Measurements from ENCODE around the gene MYO1B. TPM values are rescaled to one million over a fixed set of nuclear protein-coding genes. Genes with fewer than 3 reads are reported as not detected.

The MYO1B gene
- total RNA-seq, 2 experiments from 2014 or later, result 31.5 to 35.0 TPM

- Mint-ChIP-seq H3K27me3 (peaks cover 14% of the 10 kb centered on the region), H3K4me1 (peaks cover 24% of the 10 kb centered on the region), H3K4me3 (no peak overlapping the region), H3K9me3 (no peaks in the 10 kb centered on the region), H3K36me3 (peaks cover 18% of the 10 kb centered on the region), H3K27ac (no peak overlapping the region)
- no peak for DNase-seq
Observed at GRCh38 chr2:191243154-191243553, 2.0 kb upstream of the MYO1B start.

- H3K36me3 Mint-ChIP-seq, result peaks cover 20% of the 10 kb centered on the region
- H3K27ac Mint-ChIP-seq, result no peak overlapping the region
- no peaks in the 10 kb centered on the region for H3K9me3 Mint-ChIP-seq
- DNase-seq, result no peak
- peaks cover 24% of the 10 kb centered on the region for H3K4me1 Mint-ChIP-seq
- H3K27me3 Mint-ChIP-seq, result peaks cover 14% of the 10 kb centered on the region
- peak overlapping the region; percentile 71 for H3K4me3 Mint-ChIP-seq
Observed at GRCh38 chr2:191244350-191244749, 854 bp upstream of the MYO1B start.

- peaks cover 14% of the 10 kb centered on the region for H3K27me3 Mint-ChIP-seq
Observed at GRCh38 chr2:191245869-191246531, 796 bp downstream of the MYO1B start.

GRCh38 chr2:191246820-191247380, 1.7 kb downstream of the MYO1B start:
- Mint-ChIP-seq H3K27ac (no peak overlapping the region), H3K27me3 (peaks cover 14% of the 10 kb centered on the region), H3K4me3 (peak overlapping the region; percentile 66), H3K9me3 (no peaks in the 10 kb centered on the region), H3K4me1 (peaks cover 27% of the 10 kb centered on the region), H3K36me3 (peaks cover 21% of the 10 kb centered on the region)
- DNase-seq, result no peak

More at GRCh38 chr2:191245869-191246531, 796 bp downstream of the MYO1B start:
- Mint-ChIP-seq H3K9me3 (no peaks in the 10 kb centered on the region), H3K36me3 (peaks cover 21% of the 10 kb centered on the region), H3K27ac (peak overlapping the region; percentile 57), H3K4me1 (peaks cover 27% of the 10 kb centered on the region), H3K4me3 (peak overlapping the region; percentile 80)
- DNase-seq, result peak; percentile 51

- H3K36me3 Mint-ChIP-seq, result peaks cover 21% of the 10 kb centered on the region
- H3K27ac Mint-ChIP-seq, result no peak overlapping the region
- H3K4me3 Mint-ChIP-seq, result peak overlapping the region; percentile 66
- no peaks in the 10 kb centered on the region for H3K9me3 Mint-ChIP-seq
- no peak for DNase-seq
- H3K27me3 Mint-ChIP-seq, result peaks cover 14% of the 10 kb centered on the region
- peaks cover 27% of the 10 kb centered on the region for H3K4me1 Mint-ChIP-seq
Observed at GRCh38 chr2:191247381-191248057, 2.3 kb downstream of the MYO1B start.

- Mint-ChIP-seq H3K27ac (no peak overlapping the region), H3K4me1 (peaks cover 27% of the 10 kb centered on the region), H3K9me3 (no peaks in the 10 kb centered on the region), H3K4me3 (no peak overlapping the region), H3K36me3 (peaks cover 16% of the 10 kb centered on the region), H3K27me3 (peaks cover 14% of the 10 kb centered on the region)
- DNase-seq, result no peak
Observed at GRCh38 chr2:191249156-191249813, 4.1 kb downstream of the MYO1B start.

- H3K27ac Mint-ChIP-seq, result no peak overlapping the region
- H3K4me1 Mint-ChIP-seq, result peaks cover 25% of the 10 kb centered on the region
- peaks cover 16% of the 10 kb centered on the region for H3K36me3 Mint-ChIP-seq
- no peaks in the 10 kb centered on the region for H3K9me3 Mint-ChIP-seq
- no peak for DNase-seq
- peaks cover 14% of the 10 kb centered on the region for H3K27me3 Mint-ChIP-seq
- no peak overlapping the region for H3K4me3 Mint-ChIP-seq
Observed at GRCh38 chr2:191250400-191250799, 5.2 kb downstream of the MYO1B start.

GRCh38 chr2:191250986-191251385, 5.8 kb downstream of the MYO1B start:
- Mint-ChIP-seq H3K4me1 (peaks cover 23% of the 10 kb centered on the region), H3K27me3 (peaks cover 14% of the 10 kb centered on the region), H3K27ac (no peak overlapping the region), H3K4me3 (no peak overlapping the region), H3K9me3 (no peaks in the 10 kb centered on the region), H3K36me3 (peaks cover 16% of the 10 kb centered on the region)
- no peak for DNase-seq

GRCh38 chr2:191252699-191253098, 7.5 kb downstream of the MYO1B start:
- no peak overlapping the region for H3K27ac Mint-ChIP-seq
- no peaks in the 10 kb centered on the region for H3K9me3 Mint-ChIP-seq
- peaks cover 6% of the 10 kb centered on the region for H3K4me1 Mint-ChIP-seq
- no peak for DNase-seq
- no peak overlapping the region for H3K4me3 Mint-ChIP-seq
- H3K36me3 Mint-ChIP-seq, result peaks cover 6% of the 10 kb centered on the region
- H3K27me3 Mint-ChIP-seq, result peaks cover under 1% of the 10 kb centered on the region

GRCh38 chr2:191253476-191253875, 8.3 kb downstream of the MYO1B start:
- H3K4me1 Mint-ChIP-seq, result peaks cover 3% of the 10 kb centered on the region
- no peak overlapping the region for H3K27ac Mint-ChIP-seq
- H3K36me3 Mint-ChIP-seq, result peaks cover 3% of the 10 kb centered on the region
- H3K4me3 Mint-ChIP-seq, result no peak overlapping the region
- H3K27me3 Mint-ChIP-seq, result no peaks in the 10 kb centered on the region
- no peaks in the 10 kb centered on the region for H3K9me3 Mint-ChIP-seq
- DNase-seq, result no peak

- no peak for DNase-seq
- Mint-ChIP-seq H3K27me3 (no peaks in the 10 kb centered on the region), H3K36me3 (peaks cover 1% of the 10 kb centered on the region), H3K4me1 (peaks cover 1% of the 10 kb centered on the region), H3K27ac (no peak overlapping the region), H3K9me3 (no peaks in the 10 kb centered on the region), H3K4me3 (no peak overlapping the region)
Observed at GRCh38 chr2:191255271-191255670, 10.1 kb downstream of the MYO1B start.

- Mint-ChIP-seq H3K27ac (no peak overlapping the region), H3K4me3 (no peak overlapping the region), H3K36me3 (no peaks in the 10 kb centered on the region), H3K4me1 (no peaks in the 10 kb centered on the region), H3K9me3 (no peaks in the 10 kb centered on the region), H3K27me3 (no peaks in the 10 kb centered on the region)
- DNase-seq, result no peak
Observed at GRCh38 chr2:191255756-191256312, 10.6 kb downstream of the MYO1B start.

- no peaks in the 10 kb centered on the region for H3K36me3 Mint-ChIP-seq
- H3K9me3 Mint-ChIP-seq, result no peaks in the 10 kb centered on the region
- no peaks in the 10 kb centered on the region for H3K4me1 Mint-ChIP-seq
- no peaks in the 10 kb centered on the region for H3K27me3 Mint-ChIP-seq
- no peak overlapping the region for H3K4me3 Mint-ChIP-seq
- DNase-seq, result no peak
- no peak overlapping the region for H3K27ac Mint-ChIP-seq
Observed at GRCh38 chr2:191257934-191258333, 12.7 kb downstream of the MYO1B start.

GRCh38 chr2:191258996-191259395, 13.8 kb downstream of the MYO1B start:
- no peaks in the 10 kb centered on the region for H3K36me3 Mint-ChIP-seq
- no peak overlapping the region for H3K4me3 Mint-ChIP-seq
- no peaks in the 10 kb centered on the region for H3K27me3 Mint-ChIP-seq
- DNase-seq, result no peak
- no peaks in the 10 kb centered on the region for H3K4me1 Mint-ChIP-seq
- no peaks in the 10 kb centered on the region for H3K9me3 Mint-ChIP-seq
- no peak overlapping the region for H3K27ac Mint-ChIP-seq

- Mint-ChIP-seq H3K4me3 (no peak overlapping the region), H3K27me3 (no peaks in the 10 kb centered on the region), H3K27ac (no peak overlapping the region), H3K4me1 (peaks cover 5% of the 10 kb centered on the region), H3K36me3 (no peaks in the 10 kb centered on the region), H3K9me3 (no peaks in the 10 kb centered on the region)
- no peak for DNase-seq
Observed at GRCh38 chr2:191262436-191262835, 17.2 kb downstream of the MYO1B start.

Data from activated naive CD8-positive, alpha-beta T cell treated with anti-CD3 and anti-CD28 coated beads for 36 hours (primary cell).